Glomerular endothelial cell (primary cell): Measurements from ENCODE around the gene CIDEA. TPM values are rescaled to one million over a fixed set of nuclear protein-coding genes. Genes with fewer than 3 reads are reported as not detected.

Experiments used
- DNase-seq: peaks from one replicate; pipeline ENCODE4 v3.0.0-alpha.2; 2011; ENCODE audit warnings: low read depth, low spot score; ENCODE audit errors: extremely low read depth
- total RNA-seq: library from RNA; depleted of rRNA; stranded (reverse); fragments of >200 nt; gene quantifications from 2 replicates; pipeline ENCODE4 v1.2.3, GENCODE V29; 2015

The CIDEA gene
- total RNA-seq, 1 donor from 2014 or later, result 1.4 TPM

DNA sequence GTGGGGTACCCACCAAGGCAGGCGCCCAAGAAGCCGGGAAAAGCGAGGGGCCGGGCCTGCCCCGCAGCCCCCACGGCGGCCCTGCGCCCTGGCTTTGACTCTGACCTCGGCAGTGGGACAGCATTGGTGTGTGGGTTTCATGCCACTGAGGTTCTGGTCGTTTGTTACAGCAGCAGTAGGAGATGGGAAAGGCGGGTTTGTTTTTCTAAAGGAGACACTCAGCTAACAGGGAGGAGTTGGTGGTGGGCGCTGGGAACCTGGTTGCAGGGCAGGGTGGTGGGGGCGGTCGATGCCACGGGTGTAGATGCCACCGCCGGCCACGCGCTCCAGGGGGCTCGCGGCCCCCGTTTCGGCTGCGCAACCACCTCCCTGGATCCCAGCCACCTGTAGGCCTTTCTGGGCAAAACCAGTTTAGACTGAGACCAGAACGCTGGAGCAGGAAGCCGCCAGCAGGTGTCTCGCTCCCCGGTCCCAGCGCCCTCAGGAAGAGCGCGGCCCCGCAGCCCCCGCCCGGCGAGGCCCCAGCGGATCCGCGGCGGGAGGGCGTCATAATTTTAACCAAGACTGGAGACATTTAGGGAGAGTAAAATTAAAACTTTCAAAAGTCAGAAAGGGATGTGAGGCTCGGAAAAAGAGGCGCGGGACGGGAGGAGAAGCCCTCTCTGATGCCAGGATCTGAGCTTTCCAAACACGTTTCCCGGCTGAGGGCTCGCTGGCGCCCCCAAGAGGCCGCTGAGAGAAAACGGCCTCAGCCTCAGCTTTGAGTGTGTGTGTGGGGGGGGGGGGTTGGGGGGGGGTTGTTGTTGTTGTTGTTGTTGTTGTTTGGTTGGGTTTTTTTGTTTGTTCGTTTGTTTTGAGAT lies 17.4 kb downstream of the CIDEA start:
- no peak for DNase-seq

DNA sequence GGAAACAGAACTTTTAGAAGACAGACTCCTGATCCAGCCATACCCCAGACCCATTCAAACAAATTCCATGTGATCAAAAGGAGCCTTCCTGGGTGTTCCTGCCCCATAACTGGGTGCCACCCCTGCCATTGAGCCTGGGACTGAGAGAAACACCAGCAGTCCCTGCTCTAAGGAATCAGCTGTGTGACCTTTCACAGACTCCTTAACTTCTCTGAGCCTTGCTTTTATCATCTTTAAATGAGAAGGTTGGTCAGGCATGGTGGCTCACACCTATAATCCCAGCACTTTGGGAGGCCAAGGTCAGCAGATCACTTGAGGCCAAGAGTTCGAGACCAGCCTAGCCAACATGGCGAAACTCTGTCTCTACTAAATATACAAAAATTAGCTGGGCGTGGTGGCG lies 20.6 kb downstream of the CIDEA start:
- no peak for DNase-seq

DNA sequence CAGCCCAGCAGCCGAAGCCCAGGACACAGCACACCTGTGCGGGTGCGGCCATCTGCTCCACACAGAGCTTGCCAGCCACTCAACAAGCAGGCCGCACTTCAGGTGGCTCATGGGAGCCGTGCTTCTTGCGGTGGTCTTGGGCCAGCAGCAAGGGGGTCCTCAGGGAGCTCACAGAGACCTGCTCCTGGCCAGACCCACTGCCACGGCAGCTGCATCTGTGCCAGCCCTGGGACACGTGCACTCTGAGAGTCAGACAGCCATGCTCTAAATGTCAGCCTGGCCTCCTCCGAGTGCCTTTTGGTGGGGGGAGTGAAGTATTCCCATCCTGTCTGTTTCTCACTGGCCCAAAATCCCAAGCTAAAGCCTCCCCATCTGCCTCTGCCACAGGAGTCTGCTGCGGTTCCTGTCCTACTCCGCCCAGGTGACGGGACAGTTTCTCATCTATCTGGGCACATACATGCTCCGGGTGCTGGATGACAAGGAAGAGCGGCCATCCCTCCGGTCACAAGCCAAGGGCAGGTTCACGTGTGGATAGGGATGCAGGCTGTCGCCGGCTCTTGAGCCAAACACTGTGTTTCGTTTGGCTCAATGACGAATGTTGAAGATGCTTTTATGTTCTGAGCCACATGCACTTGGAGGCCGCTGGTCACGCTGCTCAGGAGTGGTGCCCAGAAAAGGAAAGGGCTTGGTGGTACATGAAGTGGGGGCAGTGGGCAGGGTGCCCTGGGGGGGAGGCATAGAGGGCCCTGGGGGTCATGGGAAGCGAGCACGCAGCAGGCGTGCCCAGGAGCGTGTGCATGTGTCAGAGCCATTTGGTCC lies 22.8 kb downstream of the CIDEA start:
- no peak for DNase-seq

DNA sequence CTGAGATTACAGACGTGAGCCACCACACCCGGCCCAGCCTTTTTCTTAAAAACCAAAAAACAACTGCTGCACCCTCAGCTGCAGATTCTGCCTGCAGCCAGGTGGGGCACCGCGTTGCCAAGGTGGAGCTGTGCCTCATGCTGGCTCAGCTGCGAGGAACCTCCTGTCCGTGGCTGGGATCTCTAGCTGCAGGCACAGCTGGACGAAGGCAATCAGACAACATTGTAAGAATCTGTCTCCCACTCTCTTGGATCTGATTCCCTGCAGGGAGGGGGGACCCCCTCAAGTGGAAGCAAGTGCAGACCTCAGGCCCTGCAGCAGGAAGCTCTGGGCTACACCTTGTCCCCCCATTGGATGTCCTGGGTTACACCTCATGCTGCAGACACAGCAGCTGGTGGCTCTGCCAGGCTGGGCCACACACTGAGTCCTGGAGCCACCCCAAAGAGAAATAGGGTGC lies 24.1 kb downstream of the CIDEA start:
- DNase-seq, result no peak

DNA sequence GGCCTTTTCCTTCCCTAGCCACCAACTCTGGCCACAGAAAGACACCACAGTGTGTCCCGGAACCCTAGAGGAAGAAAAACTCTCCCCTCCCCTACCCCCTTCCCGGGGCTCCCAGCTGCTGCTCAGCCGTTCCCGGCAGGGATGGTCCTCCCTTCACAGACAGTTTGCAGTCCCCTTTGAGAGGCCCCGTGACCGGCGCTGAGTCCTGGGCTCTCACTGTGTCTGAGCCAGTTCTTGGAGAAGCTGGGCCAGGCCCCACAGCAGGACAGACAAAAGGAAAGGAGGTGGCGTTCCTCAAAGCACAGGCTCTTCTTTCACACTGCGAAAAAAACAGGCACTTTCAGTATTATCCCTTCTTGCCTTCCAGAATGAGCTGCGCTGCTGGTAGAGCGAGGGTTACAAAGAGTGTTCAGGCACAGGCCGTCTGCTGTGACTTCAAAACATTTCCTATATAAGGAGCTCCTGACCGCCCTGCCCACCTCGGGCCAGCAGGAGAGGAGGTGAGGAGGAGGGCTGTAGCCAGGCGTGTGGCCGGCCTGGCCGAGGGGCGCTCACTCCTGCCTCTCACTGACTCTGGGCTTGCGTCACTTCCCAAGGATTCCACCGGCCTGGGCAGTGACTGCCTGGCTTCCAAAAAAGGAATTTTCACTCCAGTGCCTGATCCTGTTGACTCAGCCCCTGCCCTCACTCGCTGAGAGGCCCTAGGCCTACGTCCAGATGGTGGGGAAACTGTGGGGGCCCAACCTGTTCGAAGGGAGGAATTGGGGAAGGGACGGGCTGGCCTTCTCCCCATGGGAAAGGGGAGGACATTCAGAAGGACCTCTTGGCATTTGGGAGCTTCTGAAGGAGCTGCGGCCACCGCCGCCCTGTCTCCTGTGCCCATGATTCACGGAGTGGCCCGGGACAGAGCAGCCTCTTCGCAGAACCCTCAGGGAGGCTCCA lies 24.9 kb downstream of the CIDEA start:
- peak; percentile 91 for DNase-seq

DNA sequence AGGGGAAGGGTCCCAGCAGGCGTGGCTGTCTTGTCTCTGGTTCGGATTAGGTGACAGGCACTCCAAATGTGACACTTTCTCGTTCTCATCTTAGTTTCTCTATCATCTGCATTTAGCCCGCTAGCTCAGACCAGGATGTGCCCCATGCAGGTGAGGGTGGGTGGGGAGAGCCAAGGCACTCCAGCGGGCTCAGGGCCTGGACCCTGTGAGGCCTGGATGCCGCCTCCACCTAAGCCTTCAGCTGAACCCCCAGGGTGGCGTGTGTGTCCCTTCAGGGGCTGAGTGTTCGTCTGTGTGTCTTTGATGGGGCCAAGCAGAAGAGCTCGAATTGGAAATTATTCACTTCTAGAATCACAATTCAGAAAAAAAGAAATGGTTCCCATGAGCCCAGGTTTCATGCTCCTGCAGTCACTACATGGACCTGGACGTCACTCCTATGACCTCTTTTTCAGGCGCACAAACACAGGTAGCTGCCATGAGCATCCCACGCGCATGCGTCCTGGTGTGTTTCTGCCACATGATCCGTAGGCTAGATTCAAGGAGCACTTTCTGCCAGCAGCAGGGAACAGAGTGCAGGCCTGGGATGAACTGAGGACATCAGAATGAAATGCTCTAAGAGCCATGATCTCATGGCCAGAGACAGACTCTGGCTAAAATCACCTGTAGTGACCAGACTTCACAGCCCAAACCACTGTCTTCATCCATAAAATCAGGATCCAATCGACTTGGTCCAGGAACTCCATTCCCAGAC lies 25.8 kb downstream of the CIDEA start:
- no peak for DNase-seq

DNA sequence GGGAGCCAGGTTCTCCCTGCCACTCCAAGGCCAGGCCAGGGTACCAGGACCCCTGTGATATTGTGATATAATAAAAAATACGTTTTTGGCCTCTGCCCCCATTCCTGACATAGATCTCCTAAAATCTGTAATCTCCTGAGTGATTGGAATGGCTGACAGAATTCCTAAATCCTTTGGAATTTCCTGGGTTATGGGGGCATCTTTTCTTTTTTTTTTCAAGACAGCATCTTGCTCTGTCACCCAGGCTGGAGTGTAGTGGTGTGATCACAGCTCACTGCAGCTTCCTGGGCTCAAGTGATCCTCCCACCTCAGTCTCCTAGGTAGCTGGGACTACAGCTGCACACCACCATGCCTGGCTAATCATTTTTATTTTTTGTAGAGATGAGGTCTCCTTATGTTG lies 27.7 kb downstream of the CIDEA start:
- no peak for DNase-seq

DNA sequence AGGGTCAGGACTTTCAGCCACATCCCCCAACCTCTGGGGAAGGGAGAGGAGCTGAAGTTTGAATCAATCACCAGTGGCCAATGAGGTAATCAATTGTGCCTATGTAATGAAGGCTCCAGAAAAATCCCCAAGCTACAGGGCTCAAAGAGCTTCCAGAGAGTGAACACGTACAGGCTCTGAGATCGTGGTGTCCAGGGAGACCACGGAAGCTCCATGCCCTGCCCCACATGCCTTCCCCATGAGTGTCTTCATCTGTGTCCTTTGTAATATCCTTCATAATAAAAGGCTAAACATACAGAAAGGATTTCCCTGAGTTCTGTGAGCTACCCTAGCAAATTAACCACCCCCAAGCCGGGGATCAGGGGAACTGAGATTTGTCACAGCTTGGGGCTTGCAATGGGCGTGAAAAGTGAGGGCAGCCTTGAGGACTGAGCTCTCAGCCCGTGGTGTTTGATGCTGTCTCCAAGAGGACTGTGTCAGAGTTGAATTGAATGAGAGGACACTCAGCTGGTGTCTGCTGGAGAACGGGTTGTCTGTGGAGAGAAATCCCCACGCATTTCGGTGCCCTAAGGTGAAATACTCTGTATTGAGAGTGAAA lies 28.4 kb downstream of the CIDEA start:
- DNase-seq, result no peak

DNA sequence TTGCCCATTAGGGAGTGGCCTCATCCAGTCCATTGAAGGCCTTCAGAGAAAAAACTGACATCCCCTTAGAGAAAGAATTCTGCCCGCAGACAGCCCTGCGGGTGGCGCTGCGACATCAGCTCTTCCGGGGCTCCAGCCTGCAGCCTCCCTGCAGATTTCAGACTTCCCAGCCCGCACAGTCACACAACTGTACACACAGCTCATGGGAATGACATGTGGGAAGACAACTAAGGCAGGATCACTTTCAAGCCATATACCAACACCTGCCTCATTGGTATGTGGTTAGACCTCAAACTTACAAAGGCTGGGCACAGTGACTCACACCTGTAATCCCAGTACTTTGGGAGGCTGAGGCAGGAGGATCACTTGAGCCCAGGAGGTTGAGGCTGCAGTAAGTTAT lies 29.1 kb downstream of the CIDEA start:
- DNase-seq, result no peak

DNA sequence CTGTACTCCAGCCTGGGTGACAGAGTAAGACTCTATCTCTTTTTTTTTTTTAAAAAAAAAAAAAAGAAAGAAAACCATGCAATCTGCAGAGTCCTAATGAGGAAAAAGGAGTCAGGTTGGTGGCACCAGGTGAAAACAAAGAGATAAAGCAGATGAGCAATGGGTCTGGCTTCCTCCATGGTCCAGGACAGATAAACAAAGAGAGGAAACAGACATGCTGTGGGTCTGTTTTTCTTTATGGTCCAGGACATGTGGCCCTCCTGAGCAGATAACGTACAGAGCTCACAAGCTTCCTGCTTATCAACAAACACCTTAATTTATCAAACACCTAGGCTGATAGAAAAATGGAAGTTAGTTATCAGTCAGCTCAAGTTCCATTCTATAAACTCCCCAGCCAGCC lies 29.5 kb downstream of the CIDEA start:
- no peak for DNase-seq

DNA sequence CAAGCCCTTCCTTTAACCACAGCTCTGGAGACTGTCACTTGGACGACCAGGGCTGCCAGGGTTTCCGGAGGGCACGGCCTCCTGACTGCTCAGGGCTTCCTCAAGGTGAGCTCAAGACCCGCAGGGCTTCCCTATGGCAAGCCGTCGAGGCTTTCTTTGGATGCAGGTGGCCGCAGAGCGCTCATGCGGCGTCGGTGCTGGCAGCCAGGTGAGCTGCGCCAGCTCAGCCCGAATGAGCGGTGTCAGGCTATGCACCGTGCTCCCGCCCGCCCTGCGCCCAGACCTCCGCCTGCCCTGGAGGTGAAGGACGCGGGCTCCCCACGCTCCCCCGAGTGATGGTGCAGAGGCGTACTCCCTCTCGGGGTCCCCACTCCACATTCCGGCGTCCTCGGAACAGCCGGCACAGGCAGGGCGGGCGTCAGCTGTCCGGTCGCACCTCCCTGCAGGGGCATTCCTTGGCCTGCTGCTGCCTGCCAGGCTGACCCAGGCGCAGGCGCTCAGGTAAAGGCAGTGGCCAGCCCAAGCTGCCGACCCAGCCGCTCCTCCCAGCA lies 33.0 kb downstream of the CIDEA start:
- DNase-seq, result no peak

DNA sequence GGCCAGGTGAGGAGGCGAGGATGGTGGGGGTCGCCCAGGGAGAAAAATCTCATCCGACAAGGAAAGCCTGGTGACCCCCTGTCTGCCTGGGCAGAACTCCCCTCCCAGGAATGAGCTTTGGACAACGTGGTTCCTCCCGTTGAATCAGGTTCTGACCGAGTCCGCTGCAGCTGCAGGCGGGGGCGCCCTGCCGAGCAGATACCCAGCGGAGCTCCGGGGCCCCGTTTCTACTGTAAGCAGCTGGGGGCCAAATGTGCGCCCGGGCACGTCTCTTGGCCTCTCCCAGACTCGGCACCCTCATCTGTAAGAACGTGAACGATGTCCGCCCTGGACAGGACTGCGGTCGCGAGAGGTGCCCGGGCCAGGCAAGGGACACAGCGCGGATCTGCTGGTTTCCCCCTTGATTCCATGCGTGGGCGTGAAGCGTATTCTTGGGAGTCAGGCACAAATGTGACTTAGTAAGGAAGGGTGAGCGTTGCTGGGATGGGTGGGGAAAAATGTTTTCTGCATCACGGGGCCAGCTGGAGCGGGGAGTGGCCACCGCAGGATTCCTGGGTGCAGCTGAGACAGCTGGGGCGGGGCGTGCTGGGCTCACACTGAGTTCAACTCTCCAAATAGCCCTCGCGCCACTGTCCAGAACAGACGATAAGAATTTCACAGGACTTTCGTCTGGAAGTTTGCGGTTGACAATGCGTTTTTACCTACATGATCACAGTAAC lies 33.7 kb downstream of the CIDEA start:
- DNase-seq, result no peak

DNA sequence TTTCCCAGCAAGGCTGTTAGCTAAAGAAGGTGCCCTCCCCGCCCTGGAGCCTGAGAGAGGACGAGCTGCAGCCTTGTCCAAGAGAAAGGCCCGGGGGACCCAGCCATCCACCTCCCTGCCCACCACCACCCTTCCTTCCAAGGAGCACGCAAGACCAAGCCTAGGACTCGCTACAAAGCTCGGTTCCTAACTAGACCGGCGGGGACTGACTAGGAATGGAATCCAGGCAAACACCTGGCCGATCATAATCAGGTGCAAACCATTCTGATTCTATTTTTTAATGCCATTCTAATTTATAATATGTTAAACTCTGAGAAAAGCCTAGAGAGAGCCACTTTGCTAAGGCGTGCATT lies 34.2 kb downstream of the CIDEA start:
- no peak for DNase-seq

DNA sequence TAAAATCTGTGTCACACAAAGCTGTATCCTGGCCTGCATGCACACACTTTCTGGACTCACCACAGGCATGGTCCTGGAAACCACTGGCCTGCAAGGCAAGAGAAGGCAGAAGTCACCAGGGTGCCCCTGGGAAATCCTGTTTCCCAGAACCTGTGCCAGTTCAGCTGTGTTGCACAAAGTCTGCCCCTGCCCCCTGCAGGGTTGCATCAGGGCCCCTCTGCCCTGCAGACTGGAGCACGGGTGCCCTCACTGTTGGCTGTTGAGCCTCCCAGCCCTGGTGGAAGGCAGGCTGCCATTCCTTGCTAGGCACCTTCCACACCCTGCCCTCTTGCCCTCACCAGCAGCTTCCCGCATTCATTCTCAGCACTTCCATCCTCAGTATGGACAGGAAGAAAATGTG lies 35.9 kb downstream of the CIDEA start:
- DNase-seq, result no peak

DNA sequence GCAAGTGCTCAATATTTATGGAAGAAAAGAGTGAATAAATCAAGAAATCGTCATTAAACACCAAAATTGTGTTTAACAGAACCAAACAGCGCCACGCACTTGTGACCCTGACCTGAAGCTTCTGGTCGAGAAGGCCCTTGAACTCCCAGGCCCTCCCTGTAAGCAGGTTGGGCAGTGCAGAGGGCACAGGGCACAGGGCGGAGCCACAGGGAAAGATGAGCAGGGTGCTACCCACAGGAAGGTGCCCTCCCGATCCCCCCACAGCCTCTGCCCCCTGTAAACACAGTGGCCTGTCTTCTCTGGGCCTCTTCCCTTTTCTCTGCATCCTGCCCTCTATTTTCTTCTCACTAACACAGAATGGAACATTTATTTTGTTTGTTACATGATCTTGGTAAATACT lies 37.0 kb downstream of the CIDEA start:
- no peak for DNase-seq

DNA sequence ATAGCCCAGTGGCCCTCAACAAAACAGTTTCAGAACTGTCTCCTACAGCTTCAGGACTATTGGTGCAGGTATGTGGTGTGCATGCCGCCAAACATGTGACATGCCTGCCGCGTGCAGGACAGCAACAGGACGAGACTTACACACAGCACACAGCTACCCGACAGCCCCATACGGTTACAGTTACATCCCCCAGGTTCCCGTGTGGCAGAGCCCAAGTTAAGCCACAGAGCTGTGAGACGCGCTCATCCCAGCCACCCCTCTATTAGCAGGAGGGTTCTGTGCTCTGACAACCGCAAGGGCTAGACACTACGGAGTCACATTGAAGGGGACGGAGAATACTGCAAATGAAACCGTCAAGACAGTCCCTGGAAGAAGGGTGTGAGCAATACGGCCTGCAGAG lies 37.5 kb downstream of the CIDEA start:
- no peak for DNase-seq

DNA sequence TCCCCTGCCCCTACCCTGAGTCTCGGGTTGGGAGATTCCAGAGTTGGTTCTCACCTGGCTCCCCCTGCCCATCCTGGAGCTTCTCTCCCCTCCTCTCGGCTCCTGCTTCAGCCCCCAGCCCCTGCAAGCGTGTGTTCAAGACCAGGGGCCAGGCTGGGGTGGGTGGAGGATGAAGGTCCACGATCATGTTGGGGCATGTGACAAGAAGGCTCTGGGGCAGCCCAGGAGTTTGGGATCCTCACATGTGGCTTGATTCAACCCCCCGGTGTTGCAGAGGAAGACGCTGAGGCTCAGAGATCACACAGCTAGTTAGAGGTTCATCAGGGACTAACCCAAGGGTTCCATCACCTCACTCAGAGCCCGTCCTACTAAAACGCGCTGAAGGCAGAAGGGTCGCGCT lies 39.7 kb downstream of the CIDEA start:
- DNase-seq, result no peak

DNA sequence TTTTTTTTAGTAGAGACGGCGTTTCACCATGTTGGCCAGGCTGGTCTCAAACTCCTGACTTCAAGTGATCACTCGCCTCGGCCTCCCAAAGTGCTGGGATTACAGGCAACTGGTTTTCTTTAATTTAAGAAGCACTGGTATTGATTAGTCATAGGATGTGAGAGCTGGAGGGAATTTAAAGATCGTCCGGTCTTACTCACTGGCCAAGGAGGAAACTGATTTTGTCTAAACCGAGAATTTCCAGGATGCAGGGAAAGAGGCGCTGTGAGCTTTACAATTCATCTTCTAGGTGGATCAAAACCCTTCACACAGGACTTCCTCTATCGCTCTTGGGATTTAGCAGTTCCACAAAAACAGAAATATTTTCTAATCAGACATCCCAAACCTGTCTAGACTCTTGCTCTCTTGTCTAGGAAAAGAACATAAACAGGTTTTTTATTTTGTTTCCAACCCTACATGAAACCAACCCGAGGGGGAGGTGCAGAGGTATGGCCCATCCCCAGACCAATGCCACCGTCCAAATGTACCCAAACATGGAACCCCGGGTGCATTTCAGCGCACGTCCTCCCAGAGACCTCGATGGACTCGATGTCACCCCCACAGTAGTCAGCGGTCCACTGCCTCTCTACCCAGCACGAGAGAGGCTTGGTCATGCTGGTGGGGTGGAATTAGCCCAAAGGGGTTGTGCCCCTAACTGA lies 41.4 kb downstream of the CIDEA start:
- no peak for DNase-seq

DNA sequence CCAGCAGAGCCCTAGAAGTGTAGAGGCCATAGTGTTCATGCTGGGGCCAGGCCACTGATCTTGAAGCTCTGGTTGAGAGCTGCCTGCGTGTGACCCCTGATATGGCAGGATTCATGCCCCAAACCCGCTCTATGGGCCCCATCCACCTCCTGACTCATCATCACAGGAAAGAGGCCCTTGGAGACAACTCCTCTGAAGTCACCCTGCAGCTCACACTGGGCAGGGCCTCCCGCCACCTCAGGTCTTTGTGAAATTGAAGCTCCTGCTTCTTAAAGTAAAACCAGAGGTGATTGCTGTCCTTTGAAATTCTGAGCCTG lies 41.9 kb downstream of the CIDEA start:
- DNase-seq, result no peak
